HG03558 (cell line): ENCODE data around the gene KCNT1.
"Not testable (repeated sequence)": the region's sequence is repeated elsewhere in the genome, so short reads cannot be mapped to it uniquely, and the experiment has no call there.

Experiments
- ATAC-seq: cut with Tn5 transposase; IDR thresholded peaks from one replicate; pipeline ENCODE4 v1.9.1; 2021; ENCODE audit warnings: moderate number of reproducible peaks; ENCODE audit not compliant: unreplicated experiment; ENCODE audit errors: extremely low read depth

The KCNT1 gene

GRCh38 chr9:135671591-135672041 lies 30.4 kb upstream of the KCNT1 start:
- no peak for ATAC-seq

DNA sequence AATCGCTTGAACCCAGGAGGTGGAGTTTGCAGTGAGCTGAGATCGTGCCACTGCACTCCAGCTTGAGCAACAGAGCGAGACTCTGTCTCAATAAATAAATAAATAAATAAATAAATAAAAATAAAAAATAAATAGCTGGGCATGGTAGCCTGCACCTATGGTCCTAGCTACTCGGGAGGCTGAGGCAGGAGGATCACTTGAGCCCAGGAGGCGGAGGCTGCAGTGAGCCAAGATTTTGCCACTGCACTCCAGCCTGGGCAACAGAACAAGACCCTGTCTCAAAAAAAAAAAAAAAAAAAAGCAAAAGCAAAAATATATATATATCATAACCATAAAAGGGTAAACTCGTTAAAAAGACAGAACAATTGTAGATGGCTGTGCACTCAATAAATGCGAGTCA lies 29.2 kb upstream of the KCNT1 start:
- not testable (repeated sequence) for ATAC-seq

- no peak for ATAC-seq
Observed at GRCh38 chr9:135673941-135674340, 28.0 kb upstream of the KCNT1 start.

- no peak for ATAC-seq
Observed at GRCh38 chr9:135674977-135675376, 27.0 kb upstream of the KCNT1 start.

- no peak for ATAC-seq
Observed at GRCh38 chr9:135676891-135677290, 25.1 kb upstream of the KCNT1 start.

GRCh38 chr9:135677641-135678168 lies 24.3 kb upstream of the KCNT1 start:
- ATAC-seq, result no peak

DNA sequence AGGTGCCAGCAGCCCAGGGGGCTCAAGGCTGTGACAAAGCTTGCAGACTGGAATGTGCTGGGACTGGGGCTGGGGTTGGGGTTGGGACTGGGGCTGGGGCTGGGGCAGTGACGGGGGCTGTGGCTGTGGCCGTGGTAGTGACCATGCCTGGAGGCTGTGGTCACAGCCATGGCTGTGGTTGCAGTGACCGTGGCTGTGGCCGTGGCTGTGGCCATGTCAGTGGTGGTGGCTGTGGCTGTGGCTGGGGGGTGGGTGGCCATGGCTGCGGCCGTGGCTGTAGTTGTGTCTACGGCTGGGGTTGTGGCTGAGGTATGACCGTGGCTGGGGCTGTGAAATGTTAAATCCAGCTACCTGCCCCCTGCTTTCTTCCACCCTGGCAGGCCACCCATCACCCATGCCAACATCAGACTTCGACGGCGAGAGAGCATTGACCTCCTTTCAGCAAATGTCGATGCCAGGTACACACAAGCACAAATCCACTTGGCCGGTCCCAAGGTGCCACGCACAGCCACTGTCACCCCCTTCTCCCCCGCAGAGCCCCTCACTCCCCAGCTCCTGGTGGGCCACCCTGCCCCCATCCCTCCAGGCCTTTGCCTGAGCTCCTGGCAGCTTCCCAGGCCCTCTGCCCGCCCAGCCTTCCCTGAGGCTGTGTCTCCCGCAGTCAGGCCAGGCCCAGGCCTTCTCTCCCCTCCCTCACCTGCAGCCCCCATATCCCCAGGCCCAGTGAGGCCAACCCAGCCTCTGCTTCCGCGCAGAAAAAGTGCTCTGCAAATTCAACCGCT lies 23.6 kb upstream of the KCNT1 start:
- ATAC-seq, result no peak

GRCh38 chr9:135680056-135680455 lies 21.9 kb upstream of the KCNT1 start:
- ATAC-seq, result no peak

GRCh38 chr9:135681161-135681560 lies 20.8 kb upstream of the KCNT1 start:
- no peak for ATAC-seq

GRCh38 chr9:135683401-135684034 lies 18.5 kb upstream of the KCNT1 start:
- no peak for ATAC-seq

- no peak for ATAC-seq
Observed at GRCh38 chr9:135684691-135685090, 17.3 kb upstream of the KCNT1 start.

- ATAC-seq, result no peak
Observed at GRCh38 chr9:135687216-135687615, 14.8 kb upstream of the KCNT1 start.

- ATAC-seq, result no peak
Observed at GRCh38 chr9:135689011-135689410, 13.0 kb upstream of the KCNT1 start.

GRCh38 chr9:135690836-135691570 lies 11.0 kb upstream of the KCNT1 start:
- no peak for ATAC-seq

- no peak for ATAC-seq
Observed at GRCh38 chr9:135692410-135692809, 9.6 kb upstream of the KCNT1 start.

- ATAC-seq, result no peak
Observed at GRCh38 chr9:135693265-135693664, 8.7 kb upstream of the KCNT1 start.

DNA sequence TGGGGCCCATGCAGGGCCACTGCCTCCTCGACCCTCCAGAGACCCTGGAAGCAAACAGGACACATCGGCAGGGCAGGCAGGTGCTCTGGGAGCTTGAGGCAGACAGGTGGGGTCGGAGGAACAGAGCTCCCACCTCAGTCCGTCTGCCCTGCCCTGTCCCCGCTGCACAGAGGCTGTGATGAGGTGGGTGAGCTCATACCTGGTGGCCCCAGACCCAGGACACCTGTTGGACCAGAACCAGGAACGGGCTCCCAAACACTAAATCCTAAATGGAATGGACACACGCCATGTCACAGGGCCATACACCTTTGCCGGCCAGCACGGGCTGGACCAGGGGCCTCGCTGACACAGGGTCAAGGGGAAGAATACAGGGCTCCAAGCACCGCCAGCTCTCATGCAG lies 8.2 kb upstream of the KCNT1 start:
- ATAC-seq, result no peak

DNA sequence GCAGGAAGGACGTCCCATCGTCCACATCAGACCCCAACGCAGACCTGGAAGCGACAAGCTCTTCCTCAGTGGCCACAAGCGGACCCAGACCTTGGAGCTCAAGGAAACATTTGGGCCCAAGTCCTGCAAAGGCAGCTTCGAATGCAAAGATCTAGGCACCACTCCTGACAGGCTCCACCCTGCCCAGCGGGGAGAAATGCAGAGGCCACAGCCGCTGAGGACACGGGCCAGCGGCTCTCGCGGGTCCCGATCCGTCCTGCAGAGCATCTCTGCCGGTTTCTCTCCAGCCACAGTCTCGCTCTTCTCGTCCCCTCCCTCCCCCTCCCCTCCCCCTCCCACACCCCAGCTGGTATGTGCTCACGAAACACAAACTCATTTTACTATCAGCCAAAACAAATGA lies 7.6 kb upstream of the KCNT1 start:
- ATAC-seq, result no peak

DNA sequence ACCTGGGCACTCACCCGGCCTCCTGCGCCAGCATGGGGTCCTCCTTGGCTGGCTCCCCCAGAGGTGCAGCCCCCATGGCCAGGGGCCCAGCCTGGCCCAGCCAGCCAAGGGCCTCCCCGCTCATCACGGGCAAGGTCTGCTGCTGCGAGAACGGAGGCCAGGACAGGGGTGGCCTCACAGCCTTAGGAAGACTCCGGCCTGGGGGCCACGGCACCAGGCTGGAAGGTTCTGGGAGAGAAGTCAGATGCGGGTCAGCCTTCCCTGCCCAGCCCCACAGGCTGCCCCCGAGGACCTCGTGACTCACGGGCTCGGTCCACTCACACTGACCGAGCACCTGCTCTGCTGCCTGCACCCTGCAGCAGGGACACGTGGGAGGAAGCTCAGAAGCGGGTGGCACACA lies 6.9 kb upstream of the KCNT1 start:
- no peak for ATAC-seq

DNA sequence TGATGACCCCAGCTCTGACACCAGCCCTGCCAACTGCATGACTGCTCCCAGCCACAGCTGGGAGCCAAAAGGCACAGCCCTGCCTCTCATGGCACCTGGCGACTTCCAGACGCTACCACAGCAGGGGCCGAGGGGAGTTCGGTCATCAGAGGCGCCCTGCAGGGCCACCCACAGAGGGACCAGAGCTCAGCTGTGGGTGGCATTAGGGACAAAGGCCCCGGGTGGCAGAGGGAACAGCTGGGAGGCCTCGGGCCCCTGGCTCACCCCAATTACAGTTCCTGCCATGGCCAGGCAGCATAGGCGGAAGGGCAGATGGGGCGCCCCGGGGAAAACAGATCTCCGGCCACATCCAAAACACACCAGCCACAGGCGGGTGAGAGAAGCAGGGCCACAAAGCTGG lies 6.3 kb upstream of the KCNT1 start:
- no peak for ATAC-seq

GRCh38 chr9:135696446-135696845 lies 5.5 kb upstream of the KCNT1 start:
- ATAC-seq, result no peak
